ENCODE data around the gene B4GALT1.

- TF ChIP-seq POLR2A (IDR thresholded peaks at IDR 0.05), result no peak
- no peak for TF ChIP-seq CTCF (IDR thresholded peaks at IDR 0.05)
- TF ChIP-seq POLR2AphosphoS5 (IDR thresholded peaks at IDR 0.05), result no peak
Observed at GRCh38 chr9:33184963-33185362, 17.8 kb upstream of the B4GALT1 start.

Data from breast epithelium (tissue), 3 donors.